ENCODE measurements around the gene NFYC. TPM values are rescaled to one million over a fixed set of nuclear protein-coding genes. Genes with fewer than 3 reads are reported as not detected.

The NFYC gene
- polyA plus RNA-seq, 4 donors = 92.0 to 106 (median 101) TPM

DNA sequence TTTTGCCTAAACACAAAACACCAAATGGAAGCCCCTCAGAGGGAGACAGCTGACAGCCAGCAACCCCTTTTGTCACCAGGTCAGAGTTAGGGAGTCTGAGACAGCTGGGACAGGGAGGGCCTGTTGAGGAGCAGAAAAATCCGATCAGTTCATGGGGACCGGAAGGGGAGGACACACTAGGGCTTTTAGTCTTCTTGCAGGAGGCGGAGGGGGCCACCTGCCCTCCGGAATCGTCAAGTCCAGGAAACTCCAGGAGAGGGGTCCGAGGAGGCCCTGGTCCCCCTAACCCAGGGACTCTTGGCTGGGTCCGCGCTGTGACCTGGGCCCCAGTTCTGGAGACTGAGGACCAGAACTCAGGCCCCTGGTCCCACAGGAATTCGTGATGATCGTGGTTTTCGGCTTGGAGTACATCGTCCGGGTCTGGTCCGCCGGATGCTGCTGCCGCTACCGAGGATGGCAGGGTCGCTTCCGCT, 126.3 kb downstream of the NFYC start:
- DNase-seq (ENCODE audit: low read depth in 4 of 4, low spot score in 3 of 4) = no peak

- no peak for DNase-seq (ENCODE audit: low read depth in 4 of 4, low spot score in 3 of 4)
These were observed 126.9 kb downstream of the NFYC start for GRCh38 chr1:40818264-40818961.

DNA sequence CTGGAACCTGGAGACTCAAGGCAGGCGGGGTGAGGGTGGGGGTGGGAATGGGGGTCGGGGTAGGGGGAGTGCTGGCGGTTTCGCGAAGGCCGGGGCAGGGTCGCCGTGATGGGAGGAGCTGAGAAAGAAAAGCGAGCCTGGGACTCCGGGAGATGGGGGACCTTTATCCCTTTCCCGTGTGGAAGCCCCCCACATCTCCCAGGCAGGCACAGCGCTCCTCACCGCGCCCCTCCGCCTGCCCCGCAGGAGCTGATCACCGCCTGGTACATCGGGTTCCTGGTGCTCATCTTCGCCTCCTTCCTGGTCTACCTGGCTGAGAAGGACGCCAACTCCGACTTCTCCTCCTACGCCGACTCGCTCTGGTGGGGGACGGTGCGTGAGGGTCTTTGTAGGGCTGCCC, 127.6 kb downstream of the NFYC start:
- no peak for DNase-seq (ENCODE audit: low read depth in 4 of 4, low spot score in 3 of 4)

DNA sequence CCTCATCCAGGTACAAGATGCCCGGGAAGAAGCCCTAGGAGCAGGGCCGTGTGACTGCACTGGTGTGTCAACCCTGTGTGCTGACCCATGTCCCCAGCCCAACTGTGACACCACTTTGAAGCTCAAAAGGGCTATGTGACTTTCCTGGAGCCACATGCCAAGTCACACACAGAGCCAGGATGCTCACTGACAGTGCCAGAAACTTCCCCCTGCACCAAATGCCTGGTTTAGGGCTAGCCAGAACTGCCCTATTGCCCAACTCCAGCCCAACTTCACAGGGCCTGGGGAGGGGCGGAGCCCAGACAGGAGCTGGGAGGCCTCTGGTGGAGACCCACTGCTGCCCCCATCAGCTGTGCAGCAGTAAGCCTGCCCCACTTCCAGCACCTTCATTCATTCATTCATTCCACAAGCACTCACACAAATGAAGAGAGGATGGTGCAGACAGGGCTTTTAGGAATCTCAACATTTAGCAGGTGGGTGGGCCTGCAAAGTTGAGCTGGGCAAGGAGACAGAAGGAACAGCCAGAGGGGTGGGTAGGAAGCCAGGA, 128.8 kb downstream of the NFYC start:
- no peak for DNase-seq (ENCODE audit: low read depth in 4 of 4, low spot score in 3 of 4)

Other genes with a start within 250 kb of the NFYC start
- 1 to 10 TPM; 4.8 to 5.6 (median 5.5) TPM for gene ZFP69B, start 241.2 kb upstream of the NFYC start, polyA plus RNA-seq (ENCODE audit: insufficient read length in 4 of 4)
- gene ZFP69, start 214.4 kb upstream of the NFYC start, polyA plus RNA-seq (ENCODE audit: insufficient read length in 4 of 4) = 1 to 10 TPM; 5.3 to 9.8 (median 8.3) TPM
- gene EXO5, start 182.9 kb upstream of the NFYC start, polyA plus RNA-seq (ENCODE audit: insufficient read length in 4 of 4) = 10 to 100 TPM; 12.0 to 14.1 (median 12.5) TPM
- 10 to 100 TPM in 3 of 4 donors, 1 to 10 TPM in 1; 7.7 to 12.3 (median 11.3) TPM for gene ZNF684, start 160.1 kb upstream of the NFYC start, polyA plus RNA-seq (ENCODE audit: insufficient read length in 4 of 4)
- gene RIMS3, start 26.0 kb upstream of the NFYC start, polyA plus RNA-seq (ENCODE audit: insufficient read length in 4 of 4) = 1 to 10 TPM; 1.7 to 1.8 (median 1.7) TPM
- 1 to 10 TPM; 1.5 to 2.3 (median 1.9) TPM for gene KCNQ4, start 92.1 kb downstream of the NFYC start, polyA plus RNA-seq (ENCODE audit: insufficient read length in 4 of 4)
- gene CITED4, start 170.7 kb downstream of the NFYC start, polyA plus RNA-seq (ENCODE audit: insufficient read length in 4 of 4) = 1 to 10 TPM; 3.8 to 7.7 (median 4.7) TPM